ENCODE measurements around the gene CSPG5.

Gene CSPG5

GRCh38 chr3:47566667-47567066 is 12.0 kb downstream of the CSPG5 start:
- H3K4me3 ChIP-seq (replicated peaks in 1 of 2; ENCODE audit: low read depth in 2 of 2, low read length in 2 of 2), result no peak overlapping the region
- DNase-seq (ENCODE audit: low read depth in 2 of 2), result no peak
- no peak for TF ChIP-seq CTCF (IDR thresholded peaks at IDR 0.05; ENCODE audit: low read depth, low read length)

GRCh38 chr3:47565734-47566550 is 12.7 kb downstream of the CSPG5 start:
- DNase-seq (ENCODE audit: low read depth in 2 of 2), result no peak
- TF ChIP-seq CTCF (IDR thresholded peaks at IDR 0.05; ENCODE audit: low read depth, low read length), result no peak
- no peak overlapping the region for H3K4me3 ChIP-seq (replicated peaks in 1 of 2; ENCODE audit: low read depth in 2 of 2, low read length in 2 of 2)

- DNase-seq (ENCODE audit: low read depth in 2 of 2), result no peak
- H3K4me3 ChIP-seq (replicated peaks in 1 of 2; ENCODE audit: low read depth in 2 of 2, low read length in 2 of 2), result no peak overlapping the region
- TF ChIP-seq CTCF (IDR thresholded peaks at IDR 0.05; ENCODE audit: low read depth, low read length), result no peak
These were observed 22.3 kb downstream of the CSPG5 start for GRCh38 chr3:47556351-47556750.

- no peak for TF ChIP-seq CTCF (IDR thresholded peaks at IDR 0.05; ENCODE audit: low read depth, low read length)
- no peak for DNase-seq (ENCODE audit: low read depth in 2 of 2)
- H3K4me3 ChIP-seq (replicated peaks in 1 of 2; ENCODE audit: low read depth in 2 of 2, low read length in 2 of 2), result no peak overlapping the region
These were observed 24.3 kb downstream of the CSPG5 start for GRCh38 chr3:47554335-47554734.

GRCh38 chr3:47553407-47553806 is 25.3 kb downstream of the CSPG5 start:
- no peak for DNase-seq (ENCODE audit: low read depth in 2 of 2)
- no peak overlapping the region for H3K4me3 ChIP-seq (replicated peaks in 1 of 2; ENCODE audit: low read depth in 2 of 2, low read length in 2 of 2)
- TF ChIP-seq CTCF (IDR thresholded peaks at IDR 0.05; ENCODE audit: low read depth, low read length), result no peak

- peak in 1 of 2 donors; percentile 19 for DNase-seq (ENCODE audit: low read depth in 2 of 2)
- TF ChIP-seq CTCF (IDR thresholded peaks at IDR 0.05; ENCODE audit: low read depth, low read length), result no peak
- no peak overlapping the region for H3K4me3 ChIP-seq (replicated peaks in 1 of 2; ENCODE audit: low read depth in 2 of 2, low read length in 2 of 2)
These were observed 36.0 kb downstream of the CSPG5 start for GRCh38 chr3:47542471-47543173.
